Neural progenitor cell (in vitro differentiated cells): ENCODE results near the gene RNF212.

Experiments used
- CTCF ChIP-seq: fragments of 200-600 bp; sonication (generic); IDR thresholded peaks from 2 replicates; pipeline ENCODE4 v1.5.1; 2017; ENCODE audit warnings: antibody characterized with exemption, mild to moderate bottlenecking
- EZH2phosphoT487 ChIP-seq: fragments of 200-600 bp; sonication (generic); IDR thresholded peaks from 2 replicates; pipeline ENCODE4 v1.6.1; 2017; ENCODE audit warnings: antibody characterized with exemption

DNA sequence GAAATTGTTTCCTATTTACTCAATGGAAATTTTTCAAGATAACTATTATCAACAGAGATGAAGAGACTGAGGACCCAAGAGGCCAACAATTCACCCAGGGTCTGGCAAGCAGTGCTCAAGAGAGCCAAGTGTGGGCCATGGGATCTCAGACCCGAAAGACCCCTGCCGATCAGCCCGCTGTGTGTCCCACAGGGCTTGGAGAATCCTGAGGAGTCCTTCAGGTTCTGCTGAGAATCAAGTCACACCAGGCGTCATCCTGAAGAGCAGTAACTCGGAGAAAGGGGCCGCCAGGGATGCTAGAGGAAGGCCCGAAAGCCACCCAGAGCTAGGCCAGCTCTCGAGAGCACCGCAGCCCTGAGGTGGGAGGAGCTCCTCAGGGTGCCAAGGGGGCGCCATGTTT is 53.2 kb downstream of the RNF212 start:
- no peak for TF ChIP-seq CTCF
- no peak for TF ChIP-seq EZH2phosphoT487
